Epithelial cell of esophagus (primary cell): ENCODE data around the gene ELK4.

Experiments
- DNase-seq: peaks from one replicate; pipeline ENCODE4 v3.0.0; 2010; ENCODE audit warnings: low read depth
- H3K4me3 ChIP-seq: 2 replicates; pipeline ENCODE4 v1.5.1; 2011; ENCODE audit warnings: mild to moderate bottlenecking, low read length, control low read depth
- CTCF ChIP-seq: IDR thresholded peaks from 2 replicates; pipeline ENCODE4 v1.5.1; 2011; ENCODE audit warnings: low read depth, mild to moderate bottlenecking, low read length, control low read depth, inconsistent platforms; ENCODE audit not compliant: insufficient read depth; ENCODE audit errors: missing control alignments

ELK4 gene

GRCh38 chr1:205604059-205604458 lies 27.8 kb downstream of the ELK4 start:
- DNase-seq, result peak; percentile 67
- no peak for TF ChIP-seq CTCF
- no peak overlapping the region for H3K4me3 ChIP-seq

DNA sequence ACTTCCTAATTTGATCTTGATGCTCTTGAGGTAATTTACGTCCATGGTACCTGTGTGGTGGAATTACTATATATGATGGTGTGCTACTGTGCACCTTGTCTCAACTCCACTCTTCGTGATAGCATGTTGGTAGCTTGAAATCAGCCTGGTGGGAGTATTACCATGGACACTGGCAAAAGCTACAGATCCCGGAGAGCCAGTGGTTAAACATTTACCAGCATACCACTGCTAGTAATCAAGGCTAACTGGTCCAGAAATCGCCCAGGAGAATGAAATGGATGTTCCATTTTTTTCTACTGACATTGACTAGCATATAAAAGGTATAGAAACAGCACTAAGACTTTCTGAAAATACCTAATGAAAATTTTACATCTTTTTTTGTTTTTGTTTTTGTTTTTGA lies 30.6 kb downstream of the ELK4 start:
- DNase-seq, result no peak
- no peak overlapping the region for H3K4me3 ChIP-seq
- no peak for TF ChIP-seq CTCF

DNA sequence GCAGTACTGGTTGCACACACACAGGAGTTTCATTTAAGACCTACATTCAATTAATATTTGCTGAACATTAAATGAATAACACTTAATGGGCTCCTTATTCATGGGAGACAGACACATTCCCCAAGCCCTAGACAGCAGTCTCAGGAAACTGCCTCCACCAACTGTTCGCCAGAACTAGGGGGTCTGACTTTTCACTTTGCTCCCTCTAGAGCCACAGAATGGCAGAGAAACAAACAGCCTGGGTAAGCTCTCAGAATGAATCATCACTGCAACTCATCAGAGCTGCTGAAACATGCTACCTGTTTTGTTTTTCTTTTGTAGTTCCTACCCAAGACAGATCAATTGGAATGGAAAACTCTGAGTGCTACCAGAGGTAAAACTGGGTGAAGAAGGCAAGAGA lies 31.7 kb downstream of the ELK4 start:
- peak; percentile 51 for TF ChIP-seq CTCF

GRCh38 chr1:205599669-205600042 lies 32.2 kb downstream of the ELK4 start:
- no peak overlapping the region for H3K4me3 ChIP-seq
- TF ChIP-seq CTCF, result no peak
- no peak for DNase-seq

More for the DNA sequence above, 31.7 kb downstream of the ELK4 start:
- no peak overlapping the region for H3K4me3 ChIP-seq
- DNase-seq, result peak; percentile 79

GRCh38 chr1:205598841-205599668 lies 32.8 kb downstream of the ELK4 start:
- H3K4me3 ChIP-seq, result no peak overlapping the region
- TF ChIP-seq CTCF, result no peak
- peak; percentile 55 for DNase-seq

DNA sequence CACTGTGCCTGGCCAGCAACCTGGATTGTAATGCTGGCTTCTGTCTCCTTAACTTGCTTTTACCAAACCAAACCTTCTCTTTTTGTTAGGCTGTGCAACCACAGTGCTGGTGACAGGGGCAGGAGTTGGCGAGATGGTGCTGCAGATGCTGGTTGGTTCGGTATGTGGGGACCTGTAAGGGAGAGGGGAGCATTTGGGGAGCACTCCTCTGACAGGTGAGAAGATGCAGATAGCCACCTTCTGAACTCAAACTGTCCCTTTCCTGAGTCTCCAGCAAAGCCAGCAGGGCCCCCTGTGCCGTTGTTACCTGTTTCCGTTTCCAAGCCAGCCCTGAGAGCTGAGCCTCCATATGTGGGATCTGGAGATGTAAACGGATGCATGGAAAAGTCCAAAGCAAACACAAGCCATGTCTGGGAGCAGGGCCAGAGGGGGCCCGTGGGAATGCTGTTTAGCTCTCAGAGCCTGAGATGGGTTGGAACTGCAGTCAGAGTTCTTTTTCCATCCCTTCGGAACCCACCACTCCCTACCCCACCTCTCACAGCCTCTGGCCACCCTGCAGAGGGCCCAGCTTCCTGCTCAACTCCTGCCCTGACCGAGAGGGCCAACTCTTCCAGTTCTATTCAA lies 34.0 kb downstream of the ELK4 start:
- H3K4me3 ChIP-seq, result no peak overlapping the region
- no peak for TF ChIP-seq CTCF
- no peak for DNase-seq
